Mucosa of gallbladder (tissue), 1 donor: ENCODE data around the gene FAM217A. TPM values are rescaled to one million over a fixed set of nuclear protein-coding genes. Genes with fewer than 3 reads are reported as not detected.
A peak's percentile ranks its signal among the peaks of the same experiment; 100 is the strongest.

Source experiments
- DNase-seq: peaks from one replicate; pipeline ENCODE4 v3.0.0-alpha.2; 2020; ENCODE audit warnings: low spot score
- total RNA-seq: library from RNA; stranded (reverse); gene quantifications from one replicate; pipeline ENCODE4 v1.2.1, GENCODE V29; 2021
- donor health status: DM: no; HTN: no; CAD: no.

Gene FAM217A
- total RNA-seq, 1 donor from 2014 or later = 0.09 TPM

DNA sequence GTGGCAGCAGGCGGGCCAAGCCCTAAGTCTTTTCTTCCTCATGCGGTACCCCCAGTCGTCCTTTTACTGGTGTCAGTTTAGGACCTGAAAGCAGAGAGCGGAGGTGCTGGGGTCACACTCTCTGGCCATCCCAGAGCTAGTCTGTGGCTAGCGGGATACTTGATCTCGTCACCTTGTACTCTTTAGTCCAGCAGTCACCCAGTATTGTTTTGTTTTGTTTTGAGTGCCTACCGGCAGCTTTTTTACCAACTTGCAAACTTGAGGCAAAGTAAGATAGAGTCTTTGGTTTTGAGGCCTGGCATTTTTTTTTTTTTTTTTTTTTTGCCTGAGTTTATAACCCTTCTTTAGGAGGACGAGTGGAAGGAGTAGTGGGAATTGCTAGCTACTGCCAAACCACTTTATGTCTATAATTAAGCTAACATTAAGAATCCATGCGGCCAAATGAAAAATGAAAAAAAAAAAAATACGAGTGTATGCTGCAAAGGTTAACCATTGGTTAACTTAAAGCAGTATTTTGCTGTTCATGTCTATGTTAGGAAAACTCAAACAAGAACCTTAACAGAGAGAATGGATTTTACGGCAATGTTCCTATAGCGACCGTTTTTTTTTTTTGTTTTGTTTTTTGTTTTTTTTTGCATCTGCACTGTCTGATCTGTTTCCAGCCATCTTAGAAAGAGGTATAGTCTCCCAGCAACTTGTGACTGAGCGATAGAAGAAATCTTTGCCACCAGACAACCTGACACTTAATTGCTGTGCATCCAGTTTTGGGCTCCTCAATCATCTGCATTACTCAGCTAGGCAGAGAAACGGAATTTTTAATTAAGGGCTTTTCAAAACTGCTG is 56.9 kb downstream of the FAM217A start:
- no peak for DNase-seq

DNA sequence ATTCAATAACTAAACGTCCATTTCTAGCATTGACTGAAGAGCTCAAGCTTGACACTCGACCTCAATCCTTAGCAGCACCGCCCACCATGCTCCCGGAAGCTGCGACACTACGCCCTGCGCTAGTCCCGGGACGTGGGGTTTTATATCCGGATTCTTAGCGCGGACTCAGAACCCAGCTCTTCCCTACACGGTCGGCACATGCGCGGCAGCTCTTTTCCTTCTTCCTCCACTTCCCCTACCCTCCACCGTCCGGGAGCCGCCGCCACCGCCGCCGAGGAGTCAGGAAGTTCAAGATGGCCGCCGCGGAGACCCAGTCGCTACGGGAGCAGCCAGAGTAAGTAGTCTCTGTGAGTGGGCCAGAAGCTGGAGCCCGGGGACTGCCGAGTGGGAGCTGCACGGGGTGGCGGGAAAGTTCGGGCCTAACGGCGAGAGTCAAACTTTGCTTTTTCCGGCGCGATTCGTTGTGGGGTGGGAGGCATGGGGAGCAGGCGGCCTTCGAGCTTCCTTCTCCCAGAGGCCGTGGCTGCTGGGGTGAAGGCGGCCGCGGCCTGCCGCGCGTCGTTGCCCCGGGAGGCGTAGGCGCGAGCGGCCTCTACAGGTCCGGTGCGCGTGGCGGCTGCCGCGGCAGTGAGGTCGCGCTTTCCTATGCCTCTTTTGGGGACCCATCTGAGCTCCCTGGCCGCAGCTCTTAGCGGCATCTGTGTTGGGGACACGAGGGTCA is 57.6 kb downstream of the FAM217A start:
- peak; percentile 95 for DNase-seq

DNA sequence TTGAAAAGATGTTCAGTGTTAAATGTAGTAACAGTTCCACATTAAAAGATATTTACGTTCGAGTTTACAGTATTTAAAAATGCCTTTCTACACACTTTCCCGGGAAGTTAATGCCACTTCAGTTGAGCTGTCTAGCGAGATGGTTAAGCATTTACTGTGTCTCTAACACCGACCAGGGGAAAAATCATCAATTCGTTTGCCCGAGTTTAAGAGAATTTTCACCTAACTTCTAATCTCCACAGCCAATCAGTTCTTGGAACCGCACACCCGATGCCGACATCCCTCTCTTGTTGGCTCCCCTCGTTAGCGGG is 58.2 kb downstream of the FAM217A start:
- DNase-seq = no peak

DNA sequence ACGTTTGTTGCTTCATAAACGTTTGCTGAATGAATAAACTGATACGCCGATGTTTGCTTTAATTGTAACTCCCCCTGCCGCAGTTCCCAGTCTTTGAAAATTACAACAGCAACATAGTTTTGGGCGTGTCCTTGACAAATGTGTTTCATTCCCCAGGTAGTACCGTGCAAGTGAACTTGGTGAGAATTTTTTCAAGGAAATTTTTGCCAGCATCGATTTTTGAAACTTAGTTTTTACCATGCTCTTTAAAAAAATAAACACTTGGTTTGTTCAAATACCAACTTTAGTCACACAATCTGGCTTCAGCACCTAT is 60.1 kb downstream of the FAM217A start:
- DNase-seq = no peak

Other genes with a start within 250 kb of the FAM217A start
- gene FAM50B, start 229.8 kb downstream of the FAM217A start, total RNA-seq = 24.8 TPM
- gene ECI2, start 56.4 kb upstream of the FAM217A start, total RNA-seq = 74.8 TPM